HepG2 (cell line): Measurements from ENCODE around the gene ZCCHC7. TPM values are rescaled to one million over a fixed set of nuclear protein-coding genes. Genes with fewer than 3 reads are reported as not detected.

Experiments
- ATAC-seq: fragments of 200-7000 bp; cut with Tn5 transposase; 3 replicates; pipeline ENCODE4 v1.9.1; 2020; ENCODE audit warnings: mild to moderate bottlenecking, moderate library complexity
- BruUV-seq: library from RNA; stranded (reverse); fragments of 400-500 nt; replicated peaks from 2 replicates; lab custom pipeline; 2021; lab: Mats Ljungman, UMichigan
- CTCF ChIA-PET: fragments of 300-600 bp; formaldehyde crosslinking; extraction: SDS; loops from one replicate; lab custom pipeline; 2021; ENCODE audit warnings: low total read pairs, inconsistent platforms, low intra/inter-chr PET ratio; lab: Yijun Ruan, JAX
- POLR2A ChIA-PET: fragments of 350-600 bp; sonication (Branson Sonifier 250); formaldehyde crosslinking; loops from one replicate; lab custom pipeline; 2020; ENCODE audit warnings: antibody characterized with exemption, inconsistent platforms; lab: Yijun Ruan, JAX
- DNase-seq: peaks from one replicate; pipeline ENCODE4 v3.0.0-alpha.2; 2015; ENCODE audit warnings: low spot score
- FAIRE-seq: peaks from 3 replicates; lab custom pipeline; 2011; peaks lifted over from hg19 to GRCh38; lab: Jason Lieb, UNC
- H2AFZ ChIP-seq: one replicate; pipeline ENCODE4 v1.6.1; 2011; ENCODE audit warnings: low read length, inconsistent platforms
- H3K27ac ChIP-seq: fragments of 300-600 bp; 3 replicates; pipeline ENCODE4 v1.8.0; 2011; ENCODE audit warnings: mixed run types, mild to moderate bottlenecking, mixed read lengths, low read length, inconsistent platforms; ENCODE audit not compliant: insufficient read depth; ENCODE audit errors: extremely low read length
- H3K27me3 ChIP-seq, 2 experiments: fragments of 200-600 bp in 1 of 2; 2 replicates in 1 of 2; 3 replicates in 1 of 2; pipeline versions ENCODE4 v1.6.0 to v1.8.0; 2011; ENCODE audit warnings: low read length in 2 of 2, mild to moderate bottlenecking in 2 of 2, moderate library complexity in 2 of 2, inconsistent platforms in 1 of 2; ENCODE audit not compliant: insufficient read depth in 2 of 2, control insufficient read depth in 1 of 2
- H3K36me3 ChIP-seq, 2 experiments: fragments of 200-600 bp in 1 of 2; replicated peaks in 1 of 2; 2 replicates in 1 of 2; 3 replicates in 1 of 2; pipeline versions ENCODE4 v1.5.1 to v1.8.0; 2011; ENCODE audit warnings: low read length in 2 of 2, inconsistent platforms in 1 of 2; ENCODE audit not compliant: insufficient read depth in 2 of 2, control insufficient read depth in 1 of 2
- H3K4me1 ChIP-seq: 2 replicates; pipeline ENCODE4 v1.5.1; 2012; ENCODE audit warnings: low read length, inconsistent platforms; ENCODE audit not compliant: insufficient read depth
- H3K4me2 ChIP-seq: 2 replicates; pipeline ENCODE4 v1.6.0; 2011; ENCODE audit warnings: low read depth, low read length, inconsistent platforms
- H3K4me3 ChIP-seq, 3 experiments: fragments of 200-600 bp in 1 of 3; sonication (generic), shearing (Covaris generic) in 1 of 3; replicated peaks in 1 of 3; 2 replicates each; pipeline ENCODE4 v1.5.1; 2011 to 2016; ENCODE audit warnings: low read length in 3 of 3, inconsistent platforms in 2 of 3, low read depth in 2 of 3, mild to moderate bottlenecking in 2 of 3, control low read depth in 1 of 3, mixed read lengths in 1 of 3; ENCODE audit not compliant: insufficient read depth in 1 of 3
- H3K79me2 ChIP-seq: one replicate; pipeline ENCODE4 v1.6.1; 2011; ENCODE audit warnings: low read length, inconsistent platforms; ENCODE audit not compliant: insufficient read depth
- H3K9ac ChIP-seq: 2 replicates; pipeline ENCODE4 v1.6.0; 2011; ENCODE audit warnings: mild to moderate bottlenecking, low read depth, low read length, inconsistent platforms; ENCODE audit not compliant: insufficient read depth
- H3K9me3 ChIP-seq: 2 replicates; pipeline ENCODE4 v1.5.1; 2012; ENCODE audit warnings: mild to moderate bottlenecking, low read length
- H4K20me1 ChIP-seq: 2 replicates; pipeline ENCODE4 v1.6.0; 2011; ENCODE audit warnings: inconsistent platforms, mild to moderate bottlenecking, low read length, moderate library complexity; ENCODE audit not compliant: insufficient read depth
- BRCA1 ChIP-seq: sonication (generic); formaldehyde crosslinking; IDR thresholded peaks from 2 replicates; pipeline ENCODE4 v1.4.0; 2020; ENCODE audit warnings: missing genetic modification reagents
- GABPA ChIP-seq, 2 experiments: IDR thresholded peaks; 2 replicates each; pipeline ENCODE4 v1.6.1; 2011 to 2016; ENCODE audit warnings: low read depth in 2 of 2, low read length in 1 of 2, missing biosample characterization in 1 of 2, missing genetic modification characterization in 1 of 2
- NFATC3 ChIP-seq: sonication (generic); formaldehyde crosslinking; IDR thresholded peaks from 2 replicates; pipeline ENCODE4 v1.5.1; 2020; ENCODE audit warnings: mild to moderate bottlenecking, missing genetic modification reagents
- PITX1 ChIP-seq: sonication (generic); formaldehyde crosslinking; IDR thresholded peaks from 2 replicates; pipeline ENCODE4 v1.5.1; 2020; ENCODE audit warnings: mild to moderate bottlenecking, missing genetic modification reagents
- PLSCR1 ChIP-seq: sonication (generic); formaldehyde crosslinking; IDR thresholded peaks from 2 replicates; pipeline ENCODE4 v1.5.0; 2020; ENCODE audit warnings: missing genetic modification reagents, mild to moderate bottlenecking, borderline replicate concordance
- POLR2G ChIP-seq: fragments of 200-400 bp; formaldehyde crosslinking; IDR thresholded peaks from 2 replicates; pipeline ENCODE4 v1.6.1; 2018; ENCODE audit warnings: mild to moderate bottlenecking, low read depth, low read length, moderate library complexity
- RFX5 ChIP-seq: IDR thresholded peaks from 2 replicates; pipeline ENCODE4 v1.6.1; 2011; ENCODE audit warnings: low read depth, low read length, improper control_type of control experiment
- RXRB ChIP-seq: IDR thresholded peaks from 2 replicates; pipeline ENCODE4 v1.6.1; 2016; ENCODE audit warnings: borderline replicate concordance, missing genetic modification reagents, missing compliant biosample characterization
- XBP1 ChIP-seq: sonication (generic); formaldehyde crosslinking; IDR thresholded peaks from 2 replicates; pipeline ENCODE4 v1.5.0; 2020; ENCODE audit warnings: missing genetic modification reagents
- WGBS: methylation state at CpG from one replicate; pipeline ENCODE4 v1.1.6; 2017; ENCODE audit warnings: low lambda C conversion rate; 5-methylcytosine and 5-hydroxymethylcytosine counted together
- in situ Hi-C: cut with HindIII; loops from 2 replicates; pipeline ENCODE4 v1.10.0; 2017; ENCODE audit warnings: low pct_unique_long_range_greater_than_20kb; ENCODE audit not compliant: extremely low pct_ligation_motif_present
- intact Hi-C: fragments of 100-400 bp; cut with micrococcal nuclease; formaldehyde crosslinking; loops from one replicate; pipeline ENCODE4 v1.10.0; 2022; ENCODE audit not compliant: unreplicated experiment
- polyA plus RNA-seq, 8 experiments: library from polyadenylated mRNA; depleted of rRNA in 3 of 8; stranded (reverse) in 7 of 8; unstranded in 1 of 8; fragments of >200 nt; fragmentation: Illumina TruSeq in 4 of 8; extraction: Trizol in 4 of 8; gene quantifications; 2 replicates each; pipeline versions ENCODE4 v1.2.1 to v1.2.3, GENCODE V29; 2011 to 2016; ENCODE audit warnings: low read depth in 4 of 8, missing spikeins in 1 of 8, mixed read lengths in 1 of 8; ENCODE audit not compliant: insufficient read depth in 1 of 8
- total RNA-seq, 5 experiments: library from RNA; depleted of rRNA; stranded (reverse); fragments of >200 nt; fragmentation: Illumina TruSeq; extraction: Trizol; gene quantifications; 2 replicates each; pipeline ENCODE4 v1.2.3, GENCODE V29; 2016; ENCODE audit warnings: low read depth in 1 of 5
- TF ChIP-seq, protein P1 (sequence below): sonication (generic); formaldehyde crosslinking; IDR thresholded peaks from 2 replicates; pipeline ENCODE4 v1.4.0; 2020; ENCODE audit warnings: mild to moderate bottlenecking, missing genetic modification reagents, borderline replicate concordance

Gene ZCCHC7
- total and polyA plus RNA-seq, 2 of the 13 experiments (the other 11 are each of a cell fraction or from before 2014, with no cell fraction given): 13.6 to 19.3 TPM

GRCh38 chr9:37198831-37199230 lies 78.5 kb downstream of the ZCCHC7 start:
- Histone ChIP-seq H3K27ac (no peak overlapping the region), H3K4me2 (no peak overlapping the region), H3K9ac (no peak overlapping the region), H3K4me1 (no peaks in the 10 kb centered on the region), H3K9me3 (no peaks in the 10 kb centered on the region), H2AFZ (no peak overlapping the region), H3K27me3 (no peaks in the 10 kb centered on the region), H3K79me2 (no peaks in the 10 kb centered on the region), H4K20me1 (no peaks in the 10 kb centered on the region), H3K36me3 (no peaks in the 10 kb centered on the region), H3K4me3 (no peak overlapping the region)
- intact Hi-C loops (no loop called here), in situ Hi-C loops (no loop called here)
- CTCF ChIA-PET: no interaction called here
- no TSS peak for BruUV-seq
- no peak for DNase-seq
- FAIRE-seq: no peak
- POLR2A ChIA-PET: no interaction called here
- no peak for ATAC-seq
- 94% methylated on average over 1 of the region's 1 CpG for WGBS
- TF ChIP-seq, protein P1, sequence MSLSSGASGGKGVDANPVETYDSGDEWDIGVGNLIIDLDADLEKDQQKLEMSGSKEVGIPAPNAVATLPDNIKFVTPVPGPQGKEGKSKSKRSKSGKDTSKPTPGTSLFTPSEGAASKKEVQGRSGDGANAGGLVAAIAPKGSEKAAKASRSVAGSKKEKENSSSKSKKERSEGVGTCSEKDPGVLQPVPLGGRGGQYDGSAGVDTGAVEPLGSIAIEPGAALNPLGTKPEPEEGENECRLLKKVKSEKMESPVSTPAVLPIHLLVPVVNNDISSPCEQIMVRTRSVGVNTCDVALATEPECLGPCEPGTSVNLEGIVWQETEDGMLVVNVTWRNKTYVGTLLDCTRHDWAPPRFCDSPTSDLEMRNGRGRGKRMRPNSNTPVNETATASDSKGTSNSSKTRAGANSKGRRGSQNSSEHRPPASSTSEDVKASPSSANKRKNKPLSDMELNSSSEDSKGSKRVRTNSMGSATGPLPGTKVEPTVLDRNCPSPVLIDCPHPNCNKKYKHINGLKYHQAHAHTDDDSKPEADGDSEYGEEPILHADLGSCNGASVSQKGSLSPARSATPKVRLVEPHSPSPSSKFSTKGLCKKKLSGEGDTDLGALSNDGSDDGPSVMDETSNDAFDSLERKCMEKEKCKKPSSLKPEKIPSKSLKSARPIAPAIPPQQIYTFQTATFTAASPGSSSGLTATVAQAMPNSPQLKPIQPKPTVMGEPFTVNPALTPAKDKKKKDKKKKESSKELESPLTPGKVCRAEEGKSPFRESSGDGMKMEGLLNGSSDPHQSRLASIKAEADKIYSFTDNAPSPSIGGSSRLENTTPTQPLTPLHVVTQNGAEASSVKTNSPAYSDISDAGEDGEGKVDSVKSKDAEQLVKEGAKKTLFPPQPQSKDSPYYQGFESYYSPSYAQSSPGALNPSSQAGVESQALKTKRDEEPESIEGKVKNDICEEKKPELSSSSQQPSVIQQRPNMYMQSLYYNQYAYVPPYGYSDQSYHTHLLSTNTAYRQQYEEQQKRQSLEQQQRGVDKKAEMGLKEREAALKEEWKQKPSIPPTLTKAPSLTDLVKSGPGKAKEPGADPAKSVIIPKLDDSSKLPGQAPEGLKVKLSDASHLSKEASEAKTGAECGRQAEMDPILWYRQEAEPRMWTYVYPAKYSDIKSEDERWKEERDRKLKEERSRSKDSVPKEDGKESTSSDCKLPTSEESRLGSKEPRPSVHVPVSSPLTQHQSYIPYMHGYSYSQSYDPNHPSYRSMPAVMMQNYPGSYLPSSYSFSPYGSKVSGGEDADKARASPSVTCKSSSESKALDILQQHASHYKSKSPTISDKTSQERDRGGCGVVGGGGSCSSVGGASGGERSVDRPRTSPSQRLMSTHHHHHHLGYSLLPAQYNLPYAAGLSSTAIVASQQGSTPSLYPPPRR (CRISPR knock-in tag): no peak
- TF ChIP-seq POLR2G (no peak), XBP1 (CRISPR knock-in tag) (no peak), RFX5 (no peak), GABPA (IDR thresholded peaks at IDR 0.05; ENCODE audit: low read depth, low read length) (no peak), GABPA (CRISPR knock-in tag; IDR thresholded peaks at IDR 0.05; ENCODE audit: low read depth) (no peak), NFATC3 (CRISPR knock-in tag) (no peak), PLSCR1 (CRISPR knock-in tag) (no peak), BRCA1 (no peak), PITX1 (CRISPR knock-in tag) (no peak), RXRB (no peak)
